ENCODE data around the gene PACRG.

- TF ChIP-seq SMAD4 (CRISPR knock-in tag; IDR thresholded peaks at IDR 0.05) (no peak), IRF2 (CRISPR knock-in tag; IDR thresholded peaks at IDR 0.05; ENCODE audit: borderline replicate concordance, low read depth) (no peak), GABPB1 (CRISPR knock-in tag; IDR thresholded peaks at IDR 0.05) (no peak), CTCF (IDR thresholded peaks at IDR 0.05) (no peak), FOXK1 (CRISPR knock-in tag; IDR thresholded peaks at IDR 0.05) (no peak), PREB (CRISPR knock-in tag; IDR thresholded peaks at IDR 0.05; ENCODE audit: borderline replicate concordance) (no peak), IRF1 (CRISPR knock-in tag; IDR thresholded peaks at IDR 0.05) (no peak)
Measured at GRCh38 chr6:163232015-163232523, 504.3 kb downstream of the PACRG start.
